Activated T-cell treated with anti-CD3 and anti-CD28 coated beads for 48 hours (primary cell): ENCODE data around the gene GMPPB.
"Not testable (repeated sequence)": the region's sequence is repeated elsewhere in the genome, so short reads cannot be mapped to it uniquely, and the experiment has no call there.

Source experiments
- DNase-seq: peaks from one replicate; pipeline ENCODE4 v3.0.0-alpha.2; 2020; ENCODE audit warnings: low read depth

The GMPPB gene

DNA sequence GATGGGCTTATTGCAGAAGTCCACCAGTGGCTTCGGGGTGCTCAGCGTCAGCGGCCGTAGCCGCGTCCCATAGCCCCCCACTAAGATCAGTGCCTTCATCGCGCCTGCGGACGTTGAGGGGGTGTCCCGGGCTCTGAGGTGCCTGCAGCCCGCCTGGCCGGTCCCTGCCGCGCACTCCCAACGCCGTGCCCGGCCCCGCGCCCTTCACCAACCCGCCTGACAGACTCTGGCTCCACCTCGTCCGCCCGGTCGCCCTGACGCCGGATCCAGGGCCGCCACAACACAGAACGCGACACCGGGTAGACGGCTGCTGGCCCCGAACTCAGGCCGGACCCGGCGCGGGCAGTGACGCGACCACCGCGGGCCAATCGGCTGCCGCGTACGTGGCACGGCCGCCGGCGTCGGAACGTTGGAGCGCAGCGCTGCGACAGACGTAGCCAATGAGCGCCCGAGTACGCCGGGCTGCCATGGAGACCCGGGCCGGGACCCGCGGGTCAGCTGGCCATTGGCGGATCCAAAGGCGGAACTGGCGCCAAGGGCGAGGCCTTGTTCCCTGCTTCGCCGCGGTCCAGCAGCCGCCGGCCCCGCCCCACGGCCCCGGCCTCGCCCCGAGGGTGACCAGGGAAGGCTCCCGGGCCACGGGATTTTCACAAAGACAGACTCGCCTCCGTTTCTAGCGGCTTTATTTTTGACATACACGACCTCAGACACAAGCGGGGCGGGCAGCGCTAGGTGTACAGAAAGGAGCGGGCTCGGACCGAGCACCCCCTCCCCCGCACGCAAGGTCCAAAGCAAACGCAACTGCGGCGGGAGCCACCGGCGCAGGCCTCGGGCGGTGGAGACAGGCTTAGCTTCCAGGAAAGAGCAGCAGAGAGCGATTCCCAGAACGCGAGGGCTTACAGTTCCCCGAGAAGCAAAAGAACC, at the start of gene GMPPB:
Gene GMPPB, minus strand, starts transcription at position 324 of the 924 bp plus-strand sequence. Its CDS starts 225 bp downstream, at position 99.
- DNase-seq = peak; percentile 96

- DNase-seq = no peak
Observed at GRCh38 chr3:49772703-49773102, 49.0 kb upstream of the GMPPB start.

DNA sequence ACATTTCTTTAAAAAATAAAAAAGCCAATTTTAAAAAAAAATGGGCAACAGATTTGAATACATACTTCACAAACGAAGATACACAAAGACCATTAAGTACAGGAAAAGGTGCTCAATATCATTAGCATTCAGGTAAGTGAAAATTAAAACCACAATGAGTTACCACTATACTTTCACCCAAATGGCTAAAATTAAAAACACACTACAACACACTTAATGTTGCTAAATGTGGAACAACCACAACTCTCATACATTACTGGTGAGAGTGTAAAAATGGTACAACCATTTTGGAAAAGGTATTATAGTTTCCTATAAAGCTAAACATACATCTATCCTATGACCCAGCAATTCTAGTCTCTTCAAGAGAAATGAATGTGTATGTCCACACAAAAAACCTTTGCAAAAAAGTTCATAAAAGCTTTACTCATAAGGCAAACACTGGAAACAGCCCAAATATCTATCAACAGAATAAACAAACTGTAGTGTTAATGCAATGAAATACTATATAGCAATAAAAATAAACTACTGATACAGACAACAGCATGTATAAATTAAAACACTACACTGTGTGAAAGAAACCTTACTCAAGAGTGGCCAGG, 47.7 kb upstream of the GMPPB start:
- no peak for DNase-seq

DNA sequence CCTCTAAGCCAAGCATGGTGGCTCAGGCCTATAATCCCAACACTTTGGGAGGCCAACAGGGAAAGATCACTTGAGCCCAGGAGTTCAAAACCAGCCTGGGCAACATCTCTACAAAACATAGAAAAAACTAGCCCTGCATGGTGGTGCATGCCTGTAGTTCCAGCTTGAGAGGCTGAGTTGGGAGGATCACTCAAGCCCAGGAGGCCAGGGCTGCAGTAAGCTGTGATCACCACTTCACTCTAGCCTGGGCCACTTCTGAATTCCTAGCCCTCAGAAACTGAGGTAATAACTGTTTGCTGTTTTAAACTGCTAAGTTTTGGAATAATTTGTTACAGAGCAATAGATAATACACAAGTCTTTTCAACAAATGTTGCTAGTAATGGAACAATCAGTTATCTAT, 46.2 kb upstream of the GMPPB start:
- DNase-seq = no peak

DNA sequence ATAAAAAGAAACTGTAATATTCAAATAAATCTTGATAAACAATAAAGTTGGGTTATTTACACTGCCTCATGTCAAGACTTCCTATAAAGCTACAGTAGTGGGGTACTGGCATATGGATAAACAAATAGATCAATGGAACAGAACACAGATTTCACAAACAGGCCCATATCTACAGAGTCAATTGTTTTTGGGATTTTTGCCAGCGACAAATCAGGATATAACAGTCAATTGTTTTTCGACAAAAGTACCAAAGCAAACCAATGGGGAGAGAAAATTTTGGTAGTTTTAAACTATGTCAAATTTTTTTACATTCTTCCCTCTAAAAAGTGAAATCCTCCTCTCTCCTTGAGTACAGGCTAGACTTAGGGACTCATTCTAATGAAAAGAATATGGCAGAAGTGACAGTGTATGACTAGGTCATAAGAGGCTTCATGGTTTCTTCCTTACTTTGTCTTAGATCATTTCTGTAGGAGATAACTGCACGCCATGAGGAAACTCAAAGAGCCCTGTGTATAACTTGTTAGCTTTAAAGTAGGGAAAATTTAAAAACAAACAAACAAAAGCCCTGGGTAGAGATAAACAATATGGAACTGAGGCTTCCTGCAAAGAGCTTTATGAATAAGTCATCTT, 45.6 kb upstream of the GMPPB start:
- no peak for DNase-seq

DNA sequence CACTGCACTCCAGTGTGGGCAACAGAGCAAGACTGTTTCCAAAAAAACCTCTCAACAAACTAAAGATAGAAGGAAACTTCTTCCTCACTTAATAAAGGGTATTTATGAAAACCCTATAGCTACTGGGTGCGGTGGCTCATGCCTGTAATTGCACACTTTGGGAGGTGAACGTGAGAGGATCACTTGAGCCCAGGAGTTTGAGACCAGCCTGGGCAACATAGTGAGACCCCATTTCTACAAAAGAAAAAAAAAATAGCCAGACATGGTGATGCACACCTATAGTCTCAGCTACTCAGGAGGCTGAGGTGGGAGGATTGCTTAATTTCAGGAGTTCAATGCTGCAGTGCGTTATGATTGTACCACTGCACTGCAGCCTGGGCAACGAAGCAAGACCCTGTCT, 40.2 kb upstream of the GMPPB start:
- no peak for DNase-seq

DNA sequence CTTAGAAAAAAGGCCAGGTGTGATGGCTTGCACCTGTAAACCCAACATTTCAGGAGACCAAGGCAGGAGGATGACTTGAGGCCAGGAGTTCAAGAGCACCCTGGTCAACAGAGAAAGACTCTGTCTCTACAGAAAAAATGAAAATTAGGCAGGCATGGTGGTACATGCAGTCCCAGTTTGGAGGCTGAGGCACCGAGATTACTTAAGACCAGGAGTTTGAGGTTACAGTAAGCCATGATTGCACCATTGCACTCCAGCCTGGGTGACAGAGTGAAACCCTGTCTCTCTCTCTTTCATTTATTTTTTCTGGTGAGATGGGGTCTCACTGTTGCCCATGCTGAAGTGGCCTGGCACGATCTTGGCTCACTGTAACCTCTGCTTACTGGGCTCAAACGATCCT, 37.9 kb upstream of the GMPPB start:
- DNase-seq = no peak

GRCh38 chr3:49759226-49759625, 35.5 kb upstream of the GMPPB start:
- no peak for DNase-seq

DNA sequence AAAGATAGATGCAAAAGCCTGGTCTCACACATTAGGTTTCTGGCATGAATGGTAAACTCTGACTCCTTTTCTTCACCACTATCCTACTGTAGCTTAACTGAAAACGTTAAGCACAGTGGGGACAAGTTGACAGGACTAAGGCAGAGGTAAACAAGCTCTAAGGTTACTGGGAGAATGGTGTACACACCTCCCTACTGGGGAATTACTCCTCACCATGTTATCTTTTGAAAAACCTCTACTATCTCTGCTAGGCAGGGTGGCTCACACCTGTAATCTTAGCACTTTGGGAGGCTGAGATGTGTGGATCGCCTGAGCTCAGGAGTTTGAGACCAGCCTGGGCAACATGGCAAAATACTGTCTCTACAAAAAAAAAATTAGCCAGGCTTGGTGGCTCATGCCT, 33.4 kb upstream of the GMPPB start:
- no peak for DNase-seq

- no peak for DNase-seq
Observed at GRCh38 chr3:49756036-49756435, 32.3 kb upstream of the GMPPB start.

GRCh38 chr3:49754536-49754935, 30.8 kb upstream of the GMPPB start:
- no peak for DNase-seq

GRCh38 chr3:49751501-49751900, 27.8 kb upstream of the GMPPB start:
- no peak for DNase-seq

GRCh38 chr3:49750056-49750455, 26.3 kb upstream of the GMPPB start:
- DNase-seq = no peak

DNA sequence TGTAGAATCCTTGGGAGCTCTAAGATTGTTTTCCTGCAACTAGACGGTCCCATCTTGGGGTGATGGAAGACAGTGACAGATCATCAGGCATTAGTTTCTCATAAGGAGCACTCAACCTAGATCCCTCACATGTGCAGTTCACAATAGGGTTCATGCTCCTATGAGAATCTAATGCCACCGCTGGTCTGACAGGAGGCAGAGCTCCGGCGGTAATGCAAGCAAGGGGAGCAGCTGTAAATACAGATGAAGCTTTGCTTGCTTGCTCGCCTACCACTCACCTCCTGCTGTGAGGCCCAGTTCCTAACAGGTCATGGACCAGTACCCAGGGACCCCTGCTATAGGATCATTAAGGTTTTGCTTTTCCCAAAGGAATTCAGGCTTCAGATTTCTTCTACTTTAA, 25.1 kb upstream of the GMPPB start:
- not testable (repeated sequence) for DNase-seq

DNA sequence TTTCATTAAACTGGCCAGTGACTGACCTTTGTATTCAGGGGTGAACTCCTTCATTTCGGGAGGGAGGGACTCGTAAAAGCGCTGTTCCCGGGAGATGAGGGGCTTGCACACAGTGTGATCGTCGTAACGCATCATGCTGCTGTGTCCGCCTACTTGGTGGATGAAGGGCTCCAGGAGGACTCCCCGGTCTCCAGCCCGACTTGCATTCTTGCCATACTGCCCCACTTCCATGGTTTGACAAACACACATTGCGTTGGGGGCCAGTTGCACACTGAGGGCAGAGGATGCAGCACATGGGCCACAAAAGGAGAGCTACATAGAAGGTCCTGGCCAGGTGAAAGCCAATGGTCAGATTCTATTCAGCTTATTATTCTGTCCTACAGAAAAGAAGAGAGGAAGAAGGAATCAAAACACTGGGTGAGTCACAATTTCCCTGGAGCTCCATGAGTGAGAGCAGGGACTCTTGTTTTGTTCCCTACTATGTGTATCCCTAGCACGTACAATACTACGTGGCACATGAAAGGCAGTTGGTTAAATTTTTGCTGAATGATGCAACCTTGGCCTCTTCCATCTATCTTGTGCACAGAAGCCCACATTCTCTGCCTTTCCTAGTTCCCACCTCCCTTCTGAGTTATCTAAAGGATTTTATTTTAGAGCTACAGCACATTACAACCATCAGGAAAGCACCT, 24.2 kb upstream of the GMPPB start:
- no peak for DNase-seq

GRCh38 chr3:49745986-49746385, 22.2 kb upstream of the GMPPB start:
- DNase-seq = no peak

- no peak for DNase-seq
Observed at GRCh38 chr3:49740427-49740826, 16.7 kb upstream of the GMPPB start.

DNA sequence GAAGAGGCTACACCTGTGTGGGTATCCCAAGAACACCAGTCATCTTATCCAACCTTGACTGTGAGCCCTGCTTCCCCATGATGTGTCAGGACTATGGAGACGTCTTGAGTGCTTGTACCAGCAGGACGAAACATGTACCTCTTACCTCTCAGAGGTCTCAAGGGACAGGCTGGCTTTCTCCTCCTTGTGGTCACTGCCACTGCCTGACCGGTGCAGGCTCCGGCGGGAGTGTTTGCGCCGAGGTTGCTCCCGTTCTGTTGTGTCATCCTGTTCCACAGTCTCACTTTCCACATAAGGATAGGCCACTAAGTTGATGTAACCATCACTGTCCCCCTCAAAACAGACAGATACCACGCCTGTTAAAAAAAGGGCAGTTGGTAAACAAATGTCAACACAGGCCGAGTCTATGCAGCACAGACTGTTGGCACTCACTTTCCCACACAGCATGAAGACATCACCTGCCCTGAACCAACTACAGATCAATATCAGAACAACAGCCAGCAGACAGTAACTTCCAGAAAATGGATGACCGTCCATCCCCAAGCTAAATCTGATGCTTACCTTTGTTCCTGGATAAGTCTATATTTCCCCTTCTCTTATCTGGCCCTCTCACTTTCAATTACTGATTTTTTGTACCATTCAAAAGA, 14.4 kb upstream of the GMPPB start:
- DNase-seq = no peak

DNA sequence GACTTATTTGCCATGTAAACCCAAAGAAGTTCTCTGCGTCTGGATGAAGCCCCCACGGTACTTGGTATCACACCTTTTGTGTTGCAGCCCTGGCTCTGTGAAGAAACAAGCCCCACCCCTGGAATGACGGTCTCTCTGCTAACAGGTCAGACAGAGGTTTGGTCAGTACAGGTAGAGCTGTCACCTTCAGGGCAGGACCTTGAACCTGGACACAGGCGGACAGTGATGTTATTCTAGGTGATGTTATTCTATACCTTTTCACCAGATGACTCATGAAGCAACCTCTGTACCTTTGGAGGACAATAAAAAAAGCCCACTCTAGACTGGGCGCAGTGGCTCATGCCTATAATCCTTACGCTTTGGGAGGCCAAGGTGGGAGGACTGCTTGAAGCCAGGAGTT, 11.0 kb upstream of the GMPPB start:
- DNase-seq = no peak

- no peak for DNase-seq
Observed at GRCh38 chr3:49733551-49733950, 9.8 kb upstream of the GMPPB start.

DNA sequence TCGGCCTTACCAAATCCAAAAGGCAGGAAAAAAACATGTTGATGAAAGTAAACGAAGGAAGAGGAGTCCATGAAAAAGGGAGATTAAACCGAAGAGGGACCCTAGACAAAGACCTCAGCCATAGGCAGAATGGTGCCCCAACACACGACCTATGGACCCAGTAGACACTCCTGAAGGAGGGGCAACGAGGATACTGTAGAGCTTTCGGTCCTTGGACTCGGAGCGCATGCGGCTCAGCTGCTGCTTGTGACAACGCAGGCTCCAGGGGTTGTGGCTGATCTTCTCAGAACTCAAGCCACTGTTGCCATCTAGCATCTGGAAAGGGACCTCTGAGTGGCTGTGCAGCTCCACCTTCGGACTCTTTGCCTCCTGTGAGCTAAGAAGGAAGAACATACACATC, 8.8 kb upstream of the GMPPB start:
- no peak for DNase-seq
